K562 (cell line): Measurements from ENCODE around the gene RRBP1. TPM values are rescaled to one million over a fixed set of nuclear protein-coding genes. Genes with fewer than 3 reads are reported as not detected.

Experiments
- ATAC-seq: fragments of 200-7000 bp; cut with Tn5 transposase; 3 replicates; pipeline ENCODE4 v1.9.1; 2020; ENCODE audit warnings: moderate library complexity
- BruUV-seq: library from RNA; stranded (reverse); fragments of 400-500 nt; replicated peaks from 2 replicates; lab custom pipeline; 2021; lab: Mats Ljungman, UMichigan
- CTCF ChIA-PET: fragments of 300-600 bp; formaldehyde crosslinking; extraction: SDS; loops from one replicate; lab custom pipeline; 2021; ENCODE audit warnings: low intra/inter-chr PET ratio; lab: Yijun Ruan, JAX
- POLR2A ChIA-PET: fragments of 300-600, 350-650 bp; sonication (Branson Sonifier 250); formaldehyde crosslinking; extraction: SDS; loops from one replicate; lab custom pipeline; 2021; ENCODE audit warnings: antibody characterized with exemption, inconsistent platforms; lab: Yijun Ruan, JAX
- DNase-seq, 4 experiments: peaks; one replicate each; pipeline versions ENCODE4 v3.0.0 to v3.0.0-alpha.2; 2011 to 2018; ENCODE audit warnings: low spot score in 3 of 4, mixed read lengths in 3 of 4; ENCODE audit errors: extremely low read depth in 1 of 4
- FAIRE-seq: peaks from 2 replicates; lab custom pipeline; 2011; peaks lifted over from hg19 to GRCh38; lab: Jason Lieb, UNC
- H2AFZ ChIP-seq: 2 replicates; pipeline ENCODE4 v1.6.0; 2011; ENCODE audit warnings: low read depth, low read length, control low read depth, inconsistent platforms
- H3K27ac ChIP-seq: fragments of 200-600 bp; 3 replicates; pipeline ENCODE4 v1.8.0; 2011; ENCODE audit warnings: low read depth, mild to moderate bottlenecking, control low read depth, inconsistent platforms, low read length, moderate library complexity, mixed read lengths; ENCODE audit errors: extremely low read depth
- H3K27me3 ChIP-seq, 2 experiments: fragments of 300-600 bp in 1 of 2; 2 replicates in 1 of 2; 3 replicates in 1 of 2; pipeline versions ENCODE4 v1.6.0 to v1.8.0; 2011; ENCODE audit warnings: inconsistent platforms in 2 of 2, low read length in 2 of 2, mild to moderate bottlenecking in 1 of 2, mixed read lengths in 1 of 2, moderate library complexity in 1 of 2; ENCODE audit not compliant: control insufficient read depth in 2 of 2, insufficient read depth in 2 of 2
- H3K36me3 ChIP-seq: fragments of 300-600 bp; 3 replicates; pipeline ENCODE4 v1.8.0; 2011; ENCODE audit warnings: mild to moderate bottlenecking, low read length, inconsistent platforms; ENCODE audit not compliant: control insufficient read depth, insufficient read depth
- H3K4me1 ChIP-seq, 2 experiments: fragments of 200-600 bp in 1 of 2; replicated peaks in 1 of 2; 2 replicates in 1 of 2; 3 replicates in 1 of 2; pipeline versions ENCODE4 v1.5.1 to v1.8.0; 2011; ENCODE audit warnings: inconsistent platforms in 2 of 2, low read length in 2 of 2, mild to moderate bottlenecking in 1 of 2, mixed read lengths in 1 of 2, moderate library complexity in 1 of 2; ENCODE audit not compliant: control insufficient read depth in 2 of 2, insufficient read depth in 2 of 2
- H3K4me2 ChIP-seq: 2 replicates; pipeline ENCODE4 v1.6.1; 2011; ENCODE audit warnings: low read length, control low read depth, inconsistent platforms, mixed read lengths; ENCODE audit not compliant: insufficient read depth
- H3K4me3 ChIP-seq: fragments of 200-600 bp; sonication (generic), shearing (Covaris generic); 2 replicates; pipeline ENCODE4 v1.5.1; 2016; ENCODE audit warnings: control low read depth, inconsistent platforms
- H3K79me2 ChIP-seq: fragments of 200-600 bp; 3 replicates; pipeline ENCODE4 v1.8.0; 2011; ENCODE audit warnings: low read length, inconsistent platforms; ENCODE audit not compliant: control insufficient read depth, insufficient read depth
- H3K9ac ChIP-seq, 2 experiments: 2 replicates each; pipeline versions ENCODE4 v1.6.0 to v1.6.1; 2011; ENCODE audit warnings: low read depth in 2 of 2, low read length in 2 of 2, control low read depth in 1 of 2, inconsistent platforms in 1 of 2, mild to moderate bottlenecking in 1 of 2, mixed read lengths in 1 of 2; ENCODE audit not compliant: insufficient read depth in 1 of 2
- H3K9me1 ChIP-seq: one replicate; pipeline ENCODE4 v1.6.0; 2011; ENCODE audit warnings: inconsistent platforms, mild to moderate bottlenecking, low read length, moderate library complexity; ENCODE audit not compliant: control insufficient read depth, insufficient read depth
- H3K9me3 ChIP-seq: replicated peaks from 2 replicates; pipeline ENCODE4 v1.5.1; 2011; ENCODE audit warnings: low read depth, low read length, inconsistent platforms; ENCODE audit not compliant: control insufficient read depth, insufficient read depth
- H4K20me1 ChIP-seq: replicated peaks from 2 replicates; pipeline ENCODE4 v1.6.1; 2011; ENCODE audit warnings: low read length, inconsistent platforms, mixed read lengths; ENCODE audit not compliant: control insufficient read depth, insufficient read depth
- DDX20 ChIP-seq: fragments of 450-650 bp; IDR thresholded peaks from 2 replicates; pipeline ENCODE4 v1.6.1; 2016; ENCODE audit warnings: missing genetic modification characterization, low read depth, mild to moderate bottlenecking, missing compliant biosample characterization, moderate library complexity
- ETV6 ChIP-seq, 3 experiments: fragments of 150-350 bp in 1 of 3; sonication (generic) in 1 of 3; formaldehyde crosslinking in 1 of 3; IDR thresholded peaks; 2 replicates each; pipeline versions ENCODE4 v1.6.1 to v1.8.0; 2014 to 2022; ENCODE audit warnings: borderline replicate concordance in 2 of 3, low read depth in 2 of 3, antibody characterized with exemption in 1 of 3, low read length in 1 of 3, mild to moderate bottlenecking in 1 of 3, missing genetic modification reagents in 1 of 3
- EZH2 ChIP-seq: IDR thresholded peaks from 2 replicates; pipeline ENCODE4 v1.6.1; 2012; ENCODE audit warnings: low read depth, mild to moderate bottlenecking, inconsistent platforms, low read length, borderline replicate concordance
- FOSL1 ChIP-seq: fragments of 200-800 bp; sonication (Bioruptor generic); conservative IDR thresholded peaks from 2 replicates; pipeline ENCODE4 v1.6.1; 2016; ENCODE audit warnings: missing genetic modification characterization, missing compliant biosample characterization
- FUS ChIP-seq: fragments of 200-400 bp; formaldehyde crosslinking; optimal IDR thresholded peaks from 2 replicates; pipeline ENCODE3; 2017; ENCODE audit warnings: low read depth, low read length
- JUND ChIP-seq, 2 experiments: IDR thresholded peaks; 2 replicates in 1 of 2; 3 replicates in 1 of 2; pipeline ENCODE4 v1.6.1; 2011; ENCODE audit warnings: borderline replicate concordance in 2 of 2, low read depth in 2 of 2, low read length in 2 of 2, improper control_type of control experiment in 1 of 2, missing biosample characterization in 1 of 2, missing genetic modification characterization in 1 of 2, missing genetic modification reagents in 1 of 2
- KLF13 ChIP-seq: fragments of 450-650 bp; IDR thresholded peaks from 2 replicates; pipeline ENCODE4 v1.6.1; 2016; ENCODE audit warnings: missing genetic modification characterization, low read depth, mild to moderate bottlenecking, missing compliant biosample characterization, moderate library complexity, borderline replicate concordance
- POLR2H ChIP-seq: IDR thresholded peaks from 2 replicates; pipeline ENCODE4 v1.6.1; 2016; ENCODE audit warnings: missing genetic modification characterization, low read depth, mild to moderate bottlenecking, control low read depth, missing compliant biosample characterization, moderate library complexity
- RFX7 ChIP-seq: fragments of 250-450 bp; sonication (Bioruptor Pico); IDR thresholded peaks from 2 replicates; pipeline ENCODE4 v1.5.1; 2021; ENCODE audit warnings: mild to moderate bottlenecking
- WGBS: fragments of 100-300 bp; shearing (Covaris generic); methylation state at CpG from one replicate; pipeline ENCODE4 v1.1.6; 2016; ENCODE audit warnings: low coverage, mixed read lengths; ENCODE audit not compliant: insufficient coverage; ENCODE audit errors: missing lambda C conversion rate; 5-methylcytosine and 5-hydroxymethylcytosine counted together
- in situ Hi-C: fragments of 300-500 bp; cut with MboI; formaldehyde crosslinking; loops from 4 replicates; pipeline ENCODE4 v1.15.0; 2018; ENCODE audit warnings: inconsistent platforms, mixed read lengths
- intact Hi-C: fragments of 100-400 bp; cut with micrococcal nuclease; formaldehyde crosslinking; loops from 2 replicates; pipeline ENCODE4 v1.14.2; 2022
- polyA plus RNA-seq, 8 experiments: library from polyadenylated mRNA; depleted of rRNA in 4 of 8; stranded (reverse) in 5 of 8; unstranded in 3 of 8; fragments of >200 nt; fragmentation: Nextera tagmentation in 2 of 8; fragmentation: Illumina TruSeq in 1 of 8; extraction: Ambion mirVana in 2 of 8; extraction: Trizol in 1 of 8; gene quantifications; 2 replicates each; pipeline versions ENCODE4 v1.2.1 to v1.2.3, GENCODE V29; 2011 to 2014; ENCODE audit warnings: inconsistent platforms in 1 of 8, missing spikeins in 1 of 8
- total RNA-seq, 7 experiments: library from RNA; depleted of rRNA in 6 of 7; stranded (reverse); fragments of >200 nt in 6 of 7; fragmentation: Illumina TruSeq in 2 of 7; extraction: Trizol in 2 of 7; gene quantifications; 2 replicates each; pipeline versions ENCODE4 v1.2.1 to v1.2.3, GENCODE V29; 2011 to 2021; ENCODE audit warnings: low replicate concordance in 1 of 7
- TF ChIP-seq, protein P1 (sequence below): fragments of 450-650 bp; IDR thresholded peaks from 2 replicates; pipeline ENCODE4 v1.6.1; 2018; ENCODE audit warnings: mild to moderate bottlenecking, low read depth; ENCODE audit not compliant: partially characterized antibody
- TF ChIP-seq, protein P2 (sequence below): fragments of 250-450 bp; sonication (Bioruptor Pico); IDR thresholded peaks from 2 replicates; pipeline ENCODE4 v1.5.0; 2020; ENCODE audit warnings: mild to moderate bottlenecking

The RRBP1 gene
- total and polyA plus RNA-seq, 9 of the 15 experiments (the other 6 are each of a cell fraction or from before 2014, with no cell fraction given): 0.84 to 32.0 (median 17.6) TPM

- no peak for TF ChIP-seq DDX20
- no peak for TF ChIP-seq ETV6 (IDR thresholded peaks at IDR 0.05; ENCODE audit: borderline replicate concordance in 1 of 2, low read depth in 2 of 2, low read length in 1 of 2)
- TF ChIP-seq ETV6 (CRISPR knock-in tag; IDR thresholded peaks at IDR 0.05; ENCODE audit: borderline replicate concordance): no peak
- TF ChIP-seq, protein P1, sequence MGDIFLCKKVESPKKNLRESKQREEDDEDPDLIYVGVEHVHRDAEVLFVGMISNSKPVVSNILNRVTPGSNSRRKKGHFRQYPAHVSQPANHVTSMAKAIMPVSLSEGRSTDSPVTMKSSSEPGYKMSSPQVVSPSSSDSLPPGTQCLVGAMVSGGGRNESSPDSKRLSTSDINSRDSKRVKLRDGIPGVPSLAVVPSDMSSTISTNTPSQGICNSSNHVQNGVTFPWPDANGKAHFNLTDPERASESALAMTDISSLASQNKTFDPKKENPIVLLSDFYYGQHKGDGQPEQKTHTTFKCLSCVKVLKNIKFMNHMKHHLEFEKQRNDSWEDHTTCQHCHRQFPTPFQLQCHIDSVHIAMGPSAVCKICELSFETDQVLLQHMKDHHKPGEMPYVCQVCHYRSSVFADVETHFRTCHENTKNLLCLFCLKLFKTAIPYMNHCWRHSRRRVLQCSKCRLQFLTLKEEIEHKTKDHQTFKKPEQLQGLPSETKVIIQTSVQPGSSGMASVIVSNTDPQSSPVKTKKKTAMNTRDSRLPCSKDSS: no peak
- TF ChIP-seq POLR2H: no peak
These were observed 24.8 kb downstream of the RRBP1 start (continued) for GRCh38 chr20:17657079-17657825.

- no peaks in the 10 kb centered on the region for H3K27me3 ChIP-seq
- H3K79me2 ChIP-seq: peaks cover 5% of the 10 kb centered on the region; the same call in 1 of the 3 replicates
- no peak overlapping the region for H2AFZ ChIP-seq
- ChIA-PET CTCF (interaction anchor here (1.1 kb wide), 1 partner anchor 340 kb away, joined by 3 read pairs; no protein-coding TSS in a partner anchor), POLR2A (interaction anchor here (1.8 kb wide), 1 partner anchor 10 kb away, joined by 7 read pairs; no protein-coding TSS in a partner anchor)
- 0 out of 2 replicates have a peak, but pooled peaks cover 2% of the 10 kb centered on the region for H3K9me3 ChIP-seq
- no TSS peak for BruUV-seq
- no peak overlapping the region for H3K9ac ChIP-seq
- H3K36me3 ChIP-seq: peaks cover 29% of the 10 kb centered on the region; the same call in 1 of the 3 replicates
- H3K4me2 ChIP-seq: no peak overlapping the region
- H3K27ac ChIP-seq: no peak overlapping the region
- in situ Hi-C loops (no loop called here), intact Hi-C loops (no loop called here)
- no peaks in the 10 kb centered on the region for H4K20me1 ChIP-seq
- no peaks in the 10 kb centered on the region; a peak in 3 of 5 replicates for H3K4me1 ChIP-seq
- H3K9me1 ChIP-seq: peaks cover 5% of the 10 kb centered on the region
- FAIRE-seq: no peak
- H3K4me3 ChIP-seq: no peak overlapping the region
- peak in 3 of 4 experiments; percentile 13 to 19 (median 13) for DNase-seq
- 62% methylated on average over 8 of the region's 11 CpGs for WGBS
- no peak for ATAC-seq
- TF ChIP-seq JUND (IDR thresholded peaks at IDR 0.05; ENCODE audit: borderline replicate concordance, low read depth, low read length) (0 out of 2 replicates have a peak, but pooled peaks have one; percentile 35), JUND (tag; IDR thresholded peaks at IDR 0.05; ENCODE audit: borderline replicate concordance, low read depth, low read length) (no peak), RFX7 (no peak), FUS (no peak), EZH2 (no peak), FOSL1 (peak; percentile 71), KLF13 (tag) (no peak)
- TF ChIP-seq, protein P2, sequence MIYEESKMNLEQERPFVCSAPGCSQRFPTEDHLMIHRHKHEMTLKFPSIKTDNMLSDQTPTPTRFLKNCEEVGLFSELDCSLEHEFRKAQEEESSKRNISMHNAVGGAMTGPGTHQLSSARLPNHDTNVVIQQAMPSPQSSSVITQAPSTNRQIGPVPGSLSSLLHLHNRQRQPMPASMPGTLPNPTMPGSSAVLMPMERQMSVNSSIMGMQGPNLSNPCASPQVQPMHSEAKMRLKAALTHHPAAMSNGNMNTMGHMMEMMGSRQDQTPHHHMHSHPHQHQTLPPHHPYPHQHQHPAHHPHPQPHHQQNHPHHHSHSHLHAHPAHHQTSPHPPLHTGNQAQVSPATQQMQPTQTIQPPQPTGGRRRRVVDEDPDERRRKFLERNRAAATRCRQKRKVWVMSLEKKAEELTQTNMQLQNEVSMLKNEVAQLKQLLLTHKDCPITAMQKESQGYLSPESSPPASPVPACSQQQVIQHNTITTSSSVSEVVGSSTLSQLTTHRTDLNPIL (CRISPR knock-in tag): no peak
- TF ChIP-seq, protein P1: no peak
These were observed 26.1 kb downstream of the RRBP1 start for GRCh38 chr20:17655865-17656479.
